Liver (tissue), 9 donors: ENCODE measurements around the gene HLA-DOB. TPM values are rescaled to one million over a fixed set of nuclear protein-coding genes. Genes with fewer than 3 reads are reported as not detected.

Experiments
- DNase-seq: peaks from one replicate; pipeline ENCODE4 v3.0.0-alpha.2; 2017; ENCODE audit warnings: low spot score
- H3K27ac ChIP-seq, 2 donors: one replicate each; pipeline ENCODE4 v1.7.0; 2013; ENCODE audit warnings: inconsistent platforms in 2 of 2, low read length in 2 of 2, control low read depth in 1 of 2, low read depth in 1 of 2, mild to moderate bottlenecking in 1 of 2
- H3K27me3 ChIP-seq, 4 donors: one replicate each; pipeline versions ENCODE4 v1.6.1 to v1.7.0; 2013; ENCODE audit warnings: low read length in 3 of 4, inconsistent platforms in 1 of 4, mild to moderate bottlenecking in 1 of 4, moderate library complexity in 1 of 4; ENCODE audit not compliant: control insufficient read depth in 4 of 4, insufficient read depth in 4 of 4
- H3K36me3 ChIP-seq, 4 donors: one replicate each; pipeline versions ENCODE4 v1.6.1 to v1.7.0; 2013; ENCODE audit warnings: low read length in 3 of 4, mild to moderate bottlenecking in 3 of 4, low read depth in 1 of 4, moderate library complexity in 1 of 4; ENCODE audit not compliant: control insufficient read depth in 4 of 4, insufficient read depth in 3 of 4
- H3K4me1 ChIP-seq, 4 donors: one replicate each; pipeline versions ENCODE4 v1.6.1 to v1.7.0; 2013; ENCODE audit warnings: low read length in 3 of 4, mild to moderate bottlenecking in 3 of 4, moderate library complexity in 1 of 4; ENCODE audit not compliant: control insufficient read depth in 4 of 4, insufficient read depth in 4 of 4
- H3K4me3 ChIP-seq, 3 donors: one replicate each; pipeline versions ENCODE4 v1.6.1 to v1.7.0; 2013; ENCODE audit warnings: low read length in 3 of 3, control low read depth in 1 of 3, low read depth in 1 of 3, mild to moderate bottlenecking in 1 of 3
- H3K9ac ChIP-seq, 2 donors: one replicate each; pipeline ENCODE4 v1.7.0; 2013; ENCODE audit warnings: low read length in 2 of 2, mild to moderate bottlenecking in 2 of 2, moderate library complexity in 2 of 2, control low read depth in 1 of 2, low read depth in 1 of 2
- H3K9me3 ChIP-seq, 4 donors: one replicate each; pipeline versions ENCODE4 v1.6.1 to v1.7.0; 2013; ENCODE audit warnings: low read length in 3 of 4; ENCODE audit not compliant: control insufficient read depth in 4 of 4
- EGR1 ChIP-seq, 2 donors: IDR thresholded peaks; 2 replicates each; pipeline ENCODE4 v1.6.1; 2016 to 2018; ENCODE audit warnings: antibody characterized with exemption in 2 of 2, low read depth in 2 of 2
- FOXA1 ChIP-seq: IDR thresholded peaks from 2 replicates; pipeline ENCODE4 v1.6.1; 2016; ENCODE audit warnings: antibody characterized with exemption
- FOXA2 ChIP-seq: IDR thresholded peaks from 2 replicates; pipeline ENCODE4 v1.6.1; 2016; ENCODE audit warnings: antibody characterized with exemption
- GABPA ChIP-seq, 2 donors: IDR thresholded peaks in 1 of 2; conservative IDR thresholded peaks in 1 of 2; 2 replicates each; pipeline ENCODE4 v1.6.1; 2016; ENCODE audit warnings: antibody characterized with exemption in 2 of 2, mild to moderate bottlenecking in 1 of 2, moderate library complexity in 1 of 2
- HNF4A ChIP-seq, 2 donors: conservative IDR thresholded peaks; 2 replicates each; pipeline ENCODE4 v1.6.1; 2016; ENCODE audit warnings: antibody characterized with exemption in 2 of 2, mild to moderate bottlenecking in 2 of 2
- HNF4G ChIP-seq: IDR thresholded peaks from 2 replicates; pipeline ENCODE4 v1.6.1; 2016; ENCODE audit warnings: antibody characterized with exemption
- JUND ChIP-seq, 2 donors: IDR thresholded peaks; 2 replicates each; pipeline ENCODE4 v1.6.1; 2016; ENCODE audit warnings: antibody characterized with exemption in 2 of 2
- MAX ChIP-seq: IDR thresholded peaks from 2 replicates; pipeline ENCODE4 v1.6.1; 2016; ENCODE audit warnings: antibody characterized with exemption
- NR2F2 ChIP-seq: IDR thresholded peaks from 2 replicates; pipeline ENCODE4 v1.6.1; 2016; ENCODE audit warnings: antibody characterized with exemption
- RAD21 ChIP-seq, 2 donors: IDR thresholded peaks; 2 replicates each; pipeline ENCODE4 v1.6.1; 2016; ENCODE audit warnings: antibody characterized with exemption in 2 of 2, mild to moderate bottlenecking in 2 of 2
- REST ChIP-seq: IDR thresholded peaks from 2 replicates; pipeline ENCODE4 v1.6.1; 2016; ENCODE audit warnings: antibody characterized with exemption, mild to moderate bottlenecking
- RXRA ChIP-seq, 2 donors: IDR thresholded peaks; 2 replicates each; pipeline ENCODE4 v1.6.1; 2017 to 2018; ENCODE audit warnings: antibody characterized with exemption in 2 of 2, mild to moderate bottlenecking in 1 of 2
- SP1 ChIP-seq: IDR thresholded peaks from 2 replicates; pipeline ENCODE4 v1.6.1; 2018; ENCODE audit warnings: antibody characterized with exemption, mild to moderate bottlenecking
- TAF1 ChIP-seq: conservative IDR thresholded peaks from 2 replicates; pipeline ENCODE4 v1.6.1; 2016; ENCODE audit warnings: antibody characterized with exemption, mild to moderate bottlenecking
- YY1 ChIP-seq: IDR thresholded peaks from 2 replicates; pipeline ENCODE4 v1.6.1; 2016; ENCODE audit warnings: antibody characterized with exemption, mild to moderate bottlenecking
- WGBS: extraction: QIAGEN DNeasy Blood & Tissue Kit; methylation state at CpG from one replicate; pipeline ENCODE4 v1.1.7; 2013; 5-methylcytosine and 5-hydroxymethylcytosine counted together
- polyA plus RNA-seq, 2 donors: library from polyadenylated mRNA; stranded (reverse) in 1 of 2; unstranded in 1 of 2; fragments of 200-250 nt in 1 of 2; fragments of >200 nt in 1 of 2; fragmentation: Nextera tagmentation in 1 of 2; extraction: Ambion mirVana in 1 of 2; gene quantifications; one replicate each; pipeline versions ENCODE4 v1.2.1 to v1.2.3, GENCODE V29; 2013 to 2015
- total RNA-seq, 2 donors: library from RNA; depleted of rRNA; stranded (reverse); fragments of >200 nt; gene quantifications; one replicate each; pipeline ENCODE4 v1.2.3, GENCODE V29; 2014
- TF ChIP-seq, protein P1 (sequence below): fragments of 150-350 bp; IDR thresholded peaks from 2 replicates; pipeline ENCODE4 v1.5.1; 2017; ENCODE audit warnings: improper control_type of control experiment, low read depth, low read length; ENCODE audit not compliant: missing input control
- TF ChIP-seq, protein P2 (sequence below): IDR thresholded peaks from 2 replicates; pipeline ENCODE4 v1.6.1; 2016; ENCODE audit warnings: antibody characterized with exemption
- TF ChIP-seq, protein P3 (sequence below): IDR thresholded peaks from 2 replicates; pipeline ENCODE4 v1.6.1; 2016; ENCODE audit warnings: antibody characterized with exemption
- donor health status: healthy.
- donor health status: healthy.
- donor health status: healthy.
- donor health status: healthy.
- donor health status: healthy.

Gene HLA-DOB
- total and polyA plus RNA-seq, 4 donors = 0.16 to 0.67 (median 0.25) TPM; not detected in 1

- no peaks in the 10 kb centered on the region for H3K36me3 ChIP-seq
- H3K27ac ChIP-seq = no peak overlapping the region
- H3K9me3 ChIP-seq = no peaks in the 10 kb centered on the region
- no peaks in the 10 kb centered on the region for H3K4me1 ChIP-seq
- TF ChIP-seq, protein P1, sequence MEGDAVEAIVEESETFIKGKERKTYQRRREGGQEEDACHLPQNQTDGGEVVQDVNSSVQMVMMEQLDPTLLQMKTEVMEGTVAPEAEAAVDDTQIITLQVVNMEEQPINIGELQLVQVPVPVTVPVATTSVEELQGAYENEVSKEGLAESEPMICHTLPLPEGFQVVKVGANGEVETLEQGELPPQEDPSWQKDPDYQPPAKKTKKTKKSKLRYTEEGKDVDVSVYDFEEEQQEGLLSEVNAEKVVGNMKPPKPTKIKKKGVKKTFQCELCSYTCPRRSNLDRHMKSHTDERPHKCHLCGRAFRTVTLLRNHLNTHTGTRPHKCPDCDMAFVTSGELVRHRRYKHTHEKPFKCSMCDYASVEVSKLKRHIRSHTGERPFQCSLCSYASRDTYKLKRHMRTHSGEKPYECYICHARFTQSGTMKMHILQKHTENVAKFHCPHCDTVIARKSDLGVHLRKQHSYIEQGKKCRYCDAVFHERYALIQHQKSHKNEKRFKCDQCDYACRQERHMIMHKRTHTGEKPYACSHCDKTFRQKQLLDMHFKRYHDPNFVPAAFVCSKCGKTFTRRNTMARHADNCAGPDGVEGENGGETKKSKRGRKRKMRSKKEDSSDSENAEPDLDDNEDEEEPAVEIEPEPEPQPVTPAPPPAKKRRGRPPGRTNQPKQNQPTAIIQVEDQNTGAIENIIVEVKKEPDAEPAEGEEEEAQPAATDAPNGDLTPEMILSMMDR = no peak
- TF ChIP-seq, protein P2, sequence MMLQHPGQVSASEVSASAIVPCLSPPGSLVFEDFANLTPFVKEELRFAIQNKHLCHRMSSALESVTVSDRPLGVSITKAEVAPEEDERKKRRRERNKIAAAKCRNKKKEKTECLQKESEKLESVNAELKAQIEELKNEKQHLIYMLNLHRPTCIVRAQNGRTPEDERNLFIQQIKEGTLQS = no peak
- TF ChIP-seq RAD21 (IDR thresholded peaks at IDR 0.05) (no peak), SP1 (no peak), REST (no peak), EGR1 (IDR thresholded peaks at IDR 0.05; ENCODE audit: low read depth in 2 of 2) (no peak), RXRA (IDR thresholded peaks at IDR 0.05) (no peak), HNF4A (conservative IDR thresholded peaks at IDR 0.05) (no peak), NR2F2 (no peak), FOXA1 (no peak), TAF1 (no peak), MAX (no peak), FOXA2 (no peak), JUND (IDR thresholded peaks at IDR 0.05) (no peak), GABPA (IDR thresholded peaks at IDR 0.05 in 1 of 2, conservative IDR thresholded peaks at IDR 0.05 in 1 of 2) (no peak), HNF4G (no peak), YY1 (no peak)
- TF ChIP-seq, protein P3, sequence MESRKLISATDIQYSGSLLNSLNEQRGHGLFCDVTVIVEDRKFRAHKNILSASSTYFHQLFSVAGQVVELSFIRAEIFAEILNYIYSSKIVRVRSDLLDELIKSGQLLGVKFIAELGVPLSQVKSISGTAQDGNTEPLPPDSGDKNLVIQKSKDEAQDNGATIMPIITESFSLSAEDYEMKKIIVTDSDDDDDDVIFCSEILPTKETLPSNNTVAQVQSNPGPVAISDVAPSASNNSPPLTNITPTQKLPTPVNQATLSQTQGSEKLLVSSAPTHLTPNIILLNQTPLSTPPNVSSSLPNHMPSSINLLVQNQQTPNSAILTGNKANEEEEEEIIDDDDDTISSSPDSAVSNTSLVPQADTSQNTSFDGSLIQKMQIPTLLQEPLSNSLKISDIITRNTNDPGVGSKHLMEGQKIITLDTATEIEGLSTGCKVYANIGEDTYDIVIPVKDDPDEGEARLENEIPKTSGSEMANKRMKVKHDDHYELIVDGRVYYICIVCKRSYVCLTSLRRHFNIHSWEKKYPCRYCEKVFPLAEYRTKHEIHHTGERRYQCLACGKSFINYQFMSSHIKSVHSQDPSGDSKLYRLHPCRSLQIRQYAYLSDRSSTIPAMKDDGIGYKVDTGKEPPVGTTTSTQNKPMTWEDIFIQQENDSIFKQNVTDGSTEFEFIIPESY = no peak
- H3K27me3 ChIP-seq = no peaks in the 10 kb centered on the region
- no peak overlapping the region for H3K4me3 ChIP-seq
- 69% methylated on average over 3 of the region's 3 CpGs for WGBS
- H3K9ac ChIP-seq = no peak overlapping the region
- DNase-seq = no peak
These were observed 2.9 kb upstream of the HLA-DOB start for GRCh38 chr6:32819729-32820128.
